ENCODE data around the gene OR8D1. TPM values are rescaled to one million over a fixed set of nuclear protein-coding genes. Genes with fewer than 3 reads are reported as not detected.
A peak's percentile ranks its signal among the peaks of the same experiment; 100 is the strongest.

The OR8D1 gene
- total RNA-seq, 1 experiment from 2014 or later = 0.41 TPM

DNA sequence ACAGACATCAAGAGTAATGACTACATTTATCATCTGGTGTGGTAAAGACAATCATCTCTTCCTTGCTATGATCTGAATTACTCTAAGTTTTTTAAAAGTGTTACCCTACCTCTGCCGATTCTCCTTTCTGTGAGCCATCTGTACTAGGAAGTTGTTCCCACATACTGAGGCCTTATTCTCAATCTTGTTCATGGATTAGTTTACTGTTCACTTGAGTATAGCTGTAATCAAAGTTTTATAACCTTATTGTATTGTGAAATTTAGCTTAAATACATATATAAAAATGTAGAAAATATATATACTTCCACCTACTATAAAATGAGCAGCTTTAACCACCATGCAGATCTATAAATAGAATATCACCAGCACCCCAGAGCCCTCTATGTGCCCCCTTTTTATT, 8.6 kb upstream of the OR8D1 start:
- CTCF ChIA-PET = no interaction called here
- no peak overlapping the region for H3K27ac ChIP-seq (ENCODE audit: low read depth, low read length, poor library complexity, severe bottlenecking)
- POLR2A ChIA-PET (ENCODE audit: low non-redundant PET) = no interaction called here
- no peak for TF ChIP-seq EZH2 (IDR thresholded peaks at IDR 0.05; ENCODE audit: borderline replicate concordance, low read depth, low read length, poor library complexity, severe bottlenecking)
- TF ChIP-seq, protein P1, sequence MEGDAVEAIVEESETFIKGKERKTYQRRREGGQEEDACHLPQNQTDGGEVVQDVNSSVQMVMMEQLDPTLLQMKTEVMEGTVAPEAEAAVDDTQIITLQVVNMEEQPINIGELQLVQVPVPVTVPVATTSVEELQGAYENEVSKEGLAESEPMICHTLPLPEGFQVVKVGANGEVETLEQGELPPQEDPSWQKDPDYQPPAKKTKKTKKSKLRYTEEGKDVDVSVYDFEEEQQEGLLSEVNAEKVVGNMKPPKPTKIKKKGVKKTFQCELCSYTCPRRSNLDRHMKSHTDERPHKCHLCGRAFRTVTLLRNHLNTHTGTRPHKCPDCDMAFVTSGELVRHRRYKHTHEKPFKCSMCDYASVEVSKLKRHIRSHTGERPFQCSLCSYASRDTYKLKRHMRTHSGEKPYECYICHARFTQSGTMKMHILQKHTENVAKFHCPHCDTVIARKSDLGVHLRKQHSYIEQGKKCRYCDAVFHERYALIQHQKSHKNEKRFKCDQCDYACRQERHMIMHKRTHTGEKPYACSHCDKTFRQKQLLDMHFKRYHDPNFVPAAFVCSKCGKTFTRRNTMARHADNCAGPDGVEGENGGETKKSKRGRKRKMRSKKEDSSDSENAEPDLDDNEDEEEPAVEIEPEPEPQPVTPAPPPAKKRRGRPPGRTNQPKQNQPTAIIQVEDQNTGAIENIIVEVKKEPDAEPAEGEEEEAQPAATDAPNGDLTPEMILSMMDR (conservative IDR thresholded peaks at IDR 0.05; ENCODE audit: low read depth, low read length) = no peak
- H3K36me3 ChIP-seq (ENCODE audit: insufficient read depth, low read length, poor library complexity, severe bottlenecking) = no peaks in the 10 kb centered on the region
- H3K9me3 ChIP-seq (ENCODE audit: low read depth, low read length, poor library complexity, severe bottlenecking) = no peaks in the 10 kb centered on the region
- no TSS peak for BruUV-seq (replicated peaks)
- H3K4me1 ChIP-seq (ENCODE audit: insufficient read depth, low read length, poor library complexity, severe bottlenecking) = no peaks in the 10 kb centered on the region
- H3K27me3 ChIP-seq (replicated peaks; ENCODE audit: insufficient read depth, low read depth, low read length, poor library complexity) = no peaks in the 10 kb centered on the region
- intact Hi-C loops (cut with micrococcal nuclease; ENCODE audit: unreplicated experiment) = no loop called here
- no peak for DNase-seq (ENCODE audit: low spot score)
- H3K4me3 ChIP-seq (ENCODE audit: low read depth, low read length, poor library complexity, severe bottlenecking) = no peak overlapping the region

GRCh38 chr11:124320097-124320496, 6.3 kb upstream of the OR8D1 start, which contains the start of gene OR8D2:
Gene OR8D2, minus strand, starts transcription at chr11:124320197. Its CDS starts 0 bp downstream, at chr11:124320197.
- Histone ChIP-seq H3K9me3 (ENCODE audit: low read depth, low read length, poor library complexity, severe bottlenecking) (no peaks in the 10 kb centered on the region), H3K27ac (ENCODE audit: low read depth, low read length, poor library complexity, severe bottlenecking) (no peak within 1 kb of the TSS), H3K4me3 (ENCODE audit: low read depth, low read length, poor library complexity, severe bottlenecking) (no peak within 1 kb of the TSS), H3K4me1 (ENCODE audit: insufficient read depth, low read length, poor library complexity, severe bottlenecking) (no peaks in the 10 kb centered on the region), H3K27me3 (replicated peaks; ENCODE audit: insufficient read depth, low read depth, low read length, poor library complexity) (no peaks in the 10 kb centered on the region), H3K36me3 (ENCODE audit: insufficient read depth, low read length, poor library complexity, severe bottlenecking) (no peaks in the 10 kb centered on the region)
- ChIA-PET POLR2A (ENCODE audit: low non-redundant PET) (no interaction called here), CTCF (no interaction called here)
- no peak for DNase-seq (ENCODE audit: low spot score)
- no TSS peak for BruUV-seq (replicated peaks)
- intact Hi-C loops (cut with micrococcal nuclease; ENCODE audit: unreplicated experiment) = no loop called here
- TF ChIP-seq, protein P1 (conservative IDR thresholded peaks at IDR 0.05; ENCODE audit: low read depth, low read length) = no peak
- TF ChIP-seq EZH2 (IDR thresholded peaks at IDR 0.05; ENCODE audit: borderline replicate concordance, low read depth, low read length, poor library complexity, severe bottlenecking) = no peak

GRCh38 chr11:124315052-124315451, 1.3 kb upstream of the OR8D1 start:
- peak; percentile 37 for DNase-seq (ENCODE audit: low spot score)
- Histone ChIP-seq H3K4me3 (ENCODE audit: low read depth, low read length, poor library complexity, severe bottlenecking) (no peak overlapping the region), H3K36me3 (ENCODE audit: insufficient read depth, low read length, poor library complexity, severe bottlenecking) (no peaks in the 10 kb centered on the region), H3K9me3 (ENCODE audit: low read depth, low read length, poor library complexity, severe bottlenecking) (no peaks in the 10 kb centered on the region), H3K27me3 (replicated peaks; ENCODE audit: insufficient read depth, low read depth, low read length, poor library complexity) (no peaks in the 10 kb centered on the region), H3K27ac (ENCODE audit: low read depth, low read length, poor library complexity, severe bottlenecking) (no peak overlapping the region), H3K4me1 (ENCODE audit: insufficient read depth, low read length, poor library complexity, severe bottlenecking) (no peaks in the 10 kb centered on the region)
- no TSS peak for BruUV-seq (replicated peaks)
- CTCF ChIA-PET = no interaction called here
- POLR2A ChIA-PET (ENCODE audit: low non-redundant PET) = no interaction called here
- intact Hi-C loops (cut with micrococcal nuclease; ENCODE audit: unreplicated experiment) = no loop called here
- no peak for TF ChIP-seq EZH2 (IDR thresholded peaks at IDR 0.05; ENCODE audit: borderline replicate concordance, low read depth, low read length, poor library complexity, severe bottlenecking)
- TF ChIP-seq, protein P1 (conservative IDR thresholded peaks at IDR 0.05; ENCODE audit: low read depth, low read length) = no peak
